Measurements from ENCODE around the gene KIF9. TPM values are rescaled to one million over a fixed set of nuclear protein-coding genes. Genes with fewer than 3 reads are reported as not detected.

The KIF9 gene
- total and polyA plus RNA-seq, 2 of the 8 experiments (the other 6 are each of a cell fraction or from before 2014, with no cell fraction given) = 5.0 to 8.0 TPM

DNA sequence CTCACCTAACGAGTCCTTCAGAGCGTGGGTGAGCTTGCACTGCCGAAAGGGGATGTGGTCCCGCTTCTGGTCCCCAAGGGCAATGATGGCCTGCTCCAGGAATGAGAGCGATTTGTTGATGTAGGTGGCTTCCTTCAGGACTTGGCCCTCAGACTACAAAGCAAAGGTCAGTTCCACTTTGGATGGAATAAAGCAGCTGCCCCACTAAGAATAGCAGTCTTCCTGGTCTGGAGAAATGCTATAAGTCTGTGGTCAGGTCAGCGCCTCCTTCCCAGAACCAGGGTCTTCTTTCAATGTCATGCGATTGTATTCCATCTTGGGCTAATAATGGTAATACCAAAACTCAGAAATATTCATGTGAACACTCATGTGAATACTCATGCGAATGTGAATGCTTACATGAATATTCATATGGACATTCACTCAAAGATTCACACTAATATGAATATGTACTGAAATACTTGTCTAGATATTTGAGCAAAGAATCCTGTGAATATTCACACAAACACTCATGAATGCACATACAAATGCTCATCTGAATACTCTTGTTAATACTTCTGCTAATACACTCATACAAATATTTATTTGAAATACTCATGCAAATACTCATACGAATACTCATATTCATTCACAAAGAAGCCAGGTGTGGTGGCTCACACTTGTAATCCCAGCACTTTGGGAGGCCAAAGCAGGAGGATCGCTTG lies 16.7 kb downstream of the KIF9 start:
- H3K9me3 ChIP-seq (ENCODE audit: insufficient read depth in 2 of 2, low read depth in 1 of 2, low read length in 1 of 2) = no peaks in the 10 kb centered on the region
- H3K23me2 ChIP-seq (ENCODE audit: low read depth, low read length) = no peaks in the 10 kb centered on the region
- no peak overlapping the region for H2BK120ac ChIP-seq (replicated peaks; ENCODE audit: low read depth, low read length)
- H3K56ac ChIP-seq (replicated peaks; ENCODE audit: insufficient read length, low read depth, low read length) = no peak overlapping the region
- H3K4me3 ChIP-seq (ENCODE audit: extremely low read depth in 1 of 4, insufficient read depth in 2 of 4, low read depth in 3 of 4, low read length in 4 of 4) = no peak overlapping the region
- H3K36me3 ChIP-seq (ENCODE audit: control insufficient read depth in 2 of 4, insufficient read depth in 4 of 4, low read length in 3 of 4) = no peaks in the 10 kb centered on the region
- CTCF ChIA-PET (ENCODE audit: partially characterized antibody) = interaction anchor here (1.3 to 3.7 kb wide), 2 partner anchors 8 to 14 kb away, joined by 3 to 13 read pairs; no protein-coding TSS in a partner anchor
- H2BK5ac ChIP-seq (ENCODE audit: low read depth, low read length) = no peak overlapping the region
- DNase-seq (ENCODE audit: low read depth in 1 of 2, low spot score in 2 of 2) = no peak
- H3K9ac ChIP-seq (replicated peaks in 1 of 4; ENCODE audit: extremely low read depth in 1 of 4, low read depth in 3 of 4, low read length in 3 of 4) = no peak overlapping the region
- H3K4me1 ChIP-seq (replicated peaks in 1 of 4; ENCODE audit: control insufficient read depth in 3 of 4, insufficient read depth in 4 of 4, low read length in 3 of 4) = peaks cover 0 to 2% (median under 1%) of the 10 kb centered on the region in 4 experiments; a peak in 2 of 7 replicates
- no peak overlapping the region for H3K27ac ChIP-seq (ENCODE audit: low read depth, low read length)
- H3K79me1 ChIP-seq (ENCODE audit: low read depth, low read length) = no peaks in the 10 kb centered on the region; the same call in 1 of the 2 replicates
- POLR2A ChIA-PET (ENCODE audit: partially characterized antibody) = no interaction called here
- H2BK15ac ChIP-seq (ENCODE audit: low read length) = no peak overlapping the region
- H2BK20ac ChIP-seq (ENCODE audit: low read length) = no peak overlapping the region
- H2AFZ ChIP-seq (ENCODE audit: low read length) = no peak overlapping the region
- no peaks in the 10 kb centered on the region for H3K79me2 ChIP-seq (ENCODE audit: control insufficient read depth in 1 of 2, insufficient read depth in 2 of 2, low read length in 2 of 2)
- no peak for FAIRE-seq
- H3K23ac ChIP-seq (ENCODE audit: insufficient read length) = no peak overlapping the region
- H2AK5ac ChIP-seq (ENCODE audit: low read depth, low read length) = no peak overlapping the region
- no peak overlapping the region for H3K14ac ChIP-seq (ENCODE audit: insufficient read length)
- H4K8ac ChIP-seq (ENCODE audit: extremely low read depth, insufficient read depth, low read length) = no peak overlapping the region
- no peak overlapping the region for H4K91ac ChIP-seq (replicated peaks; ENCODE audit: insufficient read length, low read length)
- no peaks in the 10 kb centered on the region for H4K20me1 ChIP-seq (replicated peaks in 1 of 2; ENCODE audit: control insufficient read depth in 1 of 2, insufficient read depth in 2 of 2, low read length in 2 of 2)
- H3K18ac ChIP-seq (ENCODE audit: extremely low read depth, low read length) = no peak overlapping the region
- 93% methylated on average over 10 of the region's 10 CpGs; no CpG with 5 or more reads in 1 of the 2 experiments for WGBS, 2 experiments (ENCODE audit: extremely low coverage in 1 of 2, insufficient coverage in 1 of 2, insufficient read length in 1 of 2, insufficient replicate concordance in 2 of 2, low coverage in 1 of 2, low lambda C conversion rate in 2 of 2, missing lambda C conversion rate in 1 of 2)
- H3K4ac ChIP-seq (replicated peaks; ENCODE audit: insufficient read length, low read depth, low read length) = no peak overlapping the region
- H3K4me2 ChIP-seq (ENCODE audit: insufficient read depth in 1 of 2, low read depth in 2 of 2, low read length in 2 of 2) = no peak overlapping the region
- no peaks in the 10 kb centered on the region for H3K27me3 ChIP-seq (replicated peaks in 1 of 4; ENCODE audit: control insufficient read depth in 3 of 4, extremely low read depth in 1 of 4, insufficient read depth in 3 of 4, low read length in 3 of 4)
- no peak overlapping the region for H2BK12ac ChIP-seq (ENCODE audit: low read depth, low read length)
- H4K5ac ChIP-seq (ENCODE audit: insufficient read length, low read depth, low read length) = no peak overlapping the region
- TF ChIP-seq, protein P1, sequence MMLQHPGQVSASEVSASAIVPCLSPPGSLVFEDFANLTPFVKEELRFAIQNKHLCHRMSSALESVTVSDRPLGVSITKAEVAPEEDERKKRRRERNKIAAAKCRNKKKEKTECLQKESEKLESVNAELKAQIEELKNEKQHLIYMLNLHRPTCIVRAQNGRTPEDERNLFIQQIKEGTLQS (IDR thresholded peaks at IDR 0.05; ENCODE audit: insufficient read depth, low read depth, low read length) = no peak
- TF ChIP-seq SIX5 (IDR thresholded peaks at IDR 0.05; ENCODE audit: low read depth, low read length) (no peak), RXRA (IDR thresholded peaks at IDR 0.05; ENCODE audit: insufficient read depth, low read depth, low read length) (no peak), RAD21 (IDR thresholded peaks at IDR 0.05 in 1 of 2, conservative IDR thresholded peaks at IDR 0.05 in 1 of 2; ENCODE audit: low read depth in 2 of 2, low read length in 2 of 2) (no peak), ASH2L (IDR thresholded peaks at IDR 0.05; ENCODE audit: low read length) (no peak), EZH2 (IDR thresholded peaks at IDR 0.05; ENCODE audit: low read depth, low read length, severe bottlenecking) (no peak), SIRT6 (IDR thresholded peaks at IDR 0.05; ENCODE audit: low read length) (no peak), SUZ12 (IDR thresholded peaks at IDR 0.05; ENCODE audit: low read length) (no peak), TBP (IDR thresholded peaks at IDR 0.05; ENCODE audit: low read depth, low read length) (no peak), BCL11A (IDR thresholded peaks at IDR 0.05; ENCODE audit: low read depth in 2 of 2, low read length in 2 of 2) (no peak), CBX8 (IDR thresholded peaks at IDR 0.05; ENCODE audit: borderline replicate concordance, low read depth, low read length) (no peak), GABPA (IDR thresholded peaks at IDR 0.05; ENCODE audit: borderline replicate concordance, insufficient read depth, low read length) (no peak), SP2 (IDR thresholded peaks at IDR 0.05; ENCODE audit: low read length) (no peak)
